ENCODE data around the gene TK1.
A peak's percentile ranks its signal among the peaks of the same experiment; 100 is the strongest.
"Not testable (repeated sequence)": the region's sequence is repeated elsewhere in the genome, so short reads cannot be mapped to it uniquely, and the experiment has no call there.

Gene TK1

DNA sequence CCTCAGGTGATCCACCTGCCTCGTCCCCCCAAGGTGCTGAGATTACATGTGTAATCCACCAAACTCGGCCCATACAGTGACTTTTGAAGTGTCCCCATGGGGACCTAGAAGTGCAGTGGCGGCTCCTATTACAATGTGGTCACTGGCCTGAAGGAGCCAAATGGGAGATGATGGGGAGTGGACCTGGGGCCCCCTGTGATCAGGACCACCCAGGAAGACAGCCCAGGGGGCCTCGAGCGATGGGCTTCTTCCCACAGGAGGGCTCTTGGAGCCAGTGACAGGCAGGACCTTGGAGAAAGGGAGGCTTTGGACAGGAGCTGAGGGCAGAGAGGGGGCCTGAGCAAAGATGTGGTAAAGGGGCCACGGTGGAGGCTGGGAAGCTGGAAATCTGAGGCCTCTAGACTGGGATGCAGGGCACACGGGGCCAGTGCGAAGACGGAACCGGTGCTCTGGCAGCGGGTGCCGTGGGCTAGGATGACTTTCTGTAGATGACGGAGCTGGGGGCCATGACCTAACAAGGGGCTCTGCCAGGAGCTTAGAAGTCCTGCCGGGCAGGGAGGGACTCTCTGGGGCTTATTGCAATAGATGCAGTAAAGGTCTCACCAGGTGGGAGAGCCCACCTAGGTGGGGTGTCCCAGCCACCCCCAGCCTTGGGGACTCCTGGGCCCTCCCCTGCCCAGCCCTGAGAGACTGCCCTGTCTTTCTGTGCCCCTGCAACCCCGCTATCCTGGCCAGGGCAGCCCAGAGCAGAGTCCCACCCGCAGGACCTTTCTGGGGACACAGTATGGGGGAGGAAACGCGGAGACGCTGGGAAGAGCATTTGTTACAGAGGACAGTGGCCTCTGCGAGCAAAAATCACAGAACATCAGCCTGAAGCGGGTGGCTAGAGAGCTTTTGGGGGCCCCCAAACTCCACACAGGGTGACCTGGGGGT is 43.4 kb downstream of the TK1 start:
- no peak overlapping the region for H3K4me3 ChIP-seq (ENCODE audit: low read depth, low read length)
- no peak for DNase-seq (ENCODE audit: low read depth)
- TF ChIP-seq, protein P1, sequence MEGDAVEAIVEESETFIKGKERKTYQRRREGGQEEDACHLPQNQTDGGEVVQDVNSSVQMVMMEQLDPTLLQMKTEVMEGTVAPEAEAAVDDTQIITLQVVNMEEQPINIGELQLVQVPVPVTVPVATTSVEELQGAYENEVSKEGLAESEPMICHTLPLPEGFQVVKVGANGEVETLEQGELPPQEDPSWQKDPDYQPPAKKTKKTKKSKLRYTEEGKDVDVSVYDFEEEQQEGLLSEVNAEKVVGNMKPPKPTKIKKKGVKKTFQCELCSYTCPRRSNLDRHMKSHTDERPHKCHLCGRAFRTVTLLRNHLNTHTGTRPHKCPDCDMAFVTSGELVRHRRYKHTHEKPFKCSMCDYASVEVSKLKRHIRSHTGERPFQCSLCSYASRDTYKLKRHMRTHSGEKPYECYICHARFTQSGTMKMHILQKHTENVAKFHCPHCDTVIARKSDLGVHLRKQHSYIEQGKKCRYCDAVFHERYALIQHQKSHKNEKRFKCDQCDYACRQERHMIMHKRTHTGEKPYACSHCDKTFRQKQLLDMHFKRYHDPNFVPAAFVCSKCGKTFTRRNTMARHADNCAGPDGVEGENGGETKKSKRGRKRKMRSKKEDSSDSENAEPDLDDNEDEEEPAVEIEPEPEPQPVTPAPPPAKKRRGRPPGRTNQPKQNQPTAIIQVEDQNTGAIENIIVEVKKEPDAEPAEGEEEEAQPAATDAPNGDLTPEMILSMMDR (conservative IDR thresholded peaks at IDR 0.05; ENCODE audit: low read depth, low read length): no peak

DNA sequence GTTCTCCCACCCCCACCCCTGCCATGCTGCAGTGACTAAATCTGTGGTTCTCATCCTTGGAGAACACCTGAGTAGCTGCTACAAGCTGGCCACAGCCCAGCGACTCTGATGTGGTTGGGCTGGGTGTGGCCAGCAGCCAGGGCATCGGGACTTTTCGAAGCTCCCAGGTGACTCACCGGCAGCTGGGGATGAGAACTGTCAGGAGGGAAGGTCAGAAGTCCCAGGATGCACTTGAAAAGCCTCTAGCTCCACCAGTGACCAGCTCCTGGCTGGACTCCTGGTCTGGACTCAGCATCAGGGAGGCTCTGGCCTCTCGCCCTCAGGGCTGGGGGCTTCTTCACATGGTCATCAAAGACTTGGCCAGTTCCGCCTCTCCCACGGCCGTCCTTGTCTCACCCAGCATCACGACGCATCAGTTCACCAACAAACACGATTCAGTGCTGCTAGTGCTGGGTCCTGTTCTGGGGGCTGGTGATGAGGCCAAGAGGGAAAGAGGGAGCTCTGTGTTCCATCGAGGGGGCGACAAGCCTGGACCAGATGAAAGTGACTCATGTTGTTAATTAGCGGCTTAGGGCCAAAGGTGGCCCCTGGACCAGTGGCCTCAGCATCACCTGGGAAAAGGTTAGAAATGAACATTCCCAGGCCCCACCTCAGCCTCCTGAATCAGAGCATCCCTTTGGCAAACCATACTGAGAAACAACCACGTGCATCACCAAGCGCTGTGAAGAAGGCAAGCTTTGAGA is 44.6 kb downstream of the TK1 start:
- H3K4me3 ChIP-seq (ENCODE audit: low read depth, low read length): no peak overlapping the region
- no peak for DNase-seq (ENCODE audit: low read depth)
- TF ChIP-seq, protein P1 (conservative IDR thresholded peaks at IDR 0.05; ENCODE audit: low read depth, low read length): no peak

DNA sequence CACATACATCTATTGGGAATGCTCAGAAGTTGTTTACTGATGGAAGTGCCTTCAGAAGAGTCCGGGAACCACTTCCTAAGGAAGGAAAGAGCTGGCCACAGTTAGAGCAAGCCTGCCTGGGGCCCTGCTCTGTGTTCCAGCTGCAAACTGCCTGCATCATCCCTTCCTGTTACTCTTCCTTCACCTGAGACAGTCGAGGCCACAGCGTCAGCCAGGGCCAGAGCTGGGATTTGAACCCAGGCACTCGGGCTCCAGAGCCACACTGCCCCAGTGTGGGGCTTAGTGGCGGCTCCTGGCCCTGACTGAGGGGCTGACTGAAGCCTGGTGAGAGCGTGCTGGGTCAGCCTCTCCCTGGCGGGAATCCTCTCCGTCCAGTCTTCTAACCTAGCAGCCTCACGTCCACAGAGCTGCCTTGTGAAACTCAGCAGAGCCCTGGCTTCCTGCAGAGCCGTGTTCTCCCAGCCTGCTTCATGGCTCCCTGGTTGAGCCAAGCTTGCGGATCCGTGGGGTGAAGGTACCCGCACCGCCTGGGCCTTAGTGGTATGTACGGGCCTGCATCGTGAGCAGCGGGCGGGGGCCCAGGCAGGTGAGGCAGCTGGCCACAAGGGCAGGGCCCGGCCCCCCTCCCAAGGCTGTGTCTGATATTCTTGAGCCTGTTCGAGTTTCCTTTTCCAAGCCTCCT is 45.3 kb downstream of the TK1 start:
- H3K4me3 ChIP-seq (ENCODE audit: low read depth, low read length): no peak overlapping the region
- TF ChIP-seq, protein P1 (conservative IDR thresholded peaks at IDR 0.05; ENCODE audit: low read depth, low read length): no peak
- DNase-seq (ENCODE audit: low read depth): no peak

DNA sequence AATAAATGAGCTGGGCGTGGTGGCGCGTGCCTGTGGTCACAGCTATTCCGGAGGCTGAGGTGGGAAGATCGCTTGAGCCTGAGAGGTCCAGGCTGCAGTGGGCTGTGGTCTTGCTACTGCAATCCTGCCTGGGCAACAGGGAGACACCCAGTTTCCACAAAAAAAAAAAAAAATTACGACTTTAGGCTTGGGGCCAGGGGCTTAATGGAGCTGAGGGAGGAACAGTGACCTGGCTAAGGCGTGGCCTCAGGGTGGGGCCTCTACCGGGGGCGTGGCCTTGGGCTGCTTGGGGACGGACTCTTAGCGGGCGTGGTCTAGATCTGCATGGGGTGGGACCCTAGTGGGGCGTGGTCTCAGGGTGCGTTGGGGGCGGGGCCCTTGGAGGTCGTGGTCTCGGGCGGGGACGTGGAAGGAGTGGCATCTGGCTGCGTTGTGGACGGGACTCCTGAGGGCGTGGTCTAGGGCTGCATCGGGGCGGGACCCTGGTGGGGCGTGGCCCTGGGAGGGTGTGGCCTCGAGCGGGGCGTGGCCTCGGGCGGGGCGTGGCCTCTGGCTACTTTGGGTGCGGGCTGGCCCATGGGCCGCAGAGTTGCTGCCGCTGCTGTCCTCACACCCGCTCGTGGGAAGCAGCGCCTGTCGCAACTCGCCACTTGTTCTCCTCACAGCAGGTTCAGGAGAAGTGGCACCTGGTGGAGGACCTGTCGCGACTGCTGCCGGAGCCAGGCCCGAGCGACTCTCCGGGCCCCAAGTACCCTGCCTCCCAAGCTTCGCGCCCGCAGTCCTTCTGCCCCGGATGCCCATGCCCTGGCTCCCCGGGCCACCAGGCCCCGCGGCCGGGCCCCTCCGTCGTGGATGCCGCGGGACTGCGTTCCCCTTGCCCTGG is 46.4 kb downstream of the TK1 start:
- DNase-seq (ENCODE audit: low read depth): peak; percentile 75
- H3K4me3 ChIP-seq (ENCODE audit: low read depth, low read length): no peak overlapping the region
- TF ChIP-seq, protein P1 (conservative IDR thresholded peaks at IDR 0.05; ENCODE audit: low read depth, low read length): no peak

DNA sequence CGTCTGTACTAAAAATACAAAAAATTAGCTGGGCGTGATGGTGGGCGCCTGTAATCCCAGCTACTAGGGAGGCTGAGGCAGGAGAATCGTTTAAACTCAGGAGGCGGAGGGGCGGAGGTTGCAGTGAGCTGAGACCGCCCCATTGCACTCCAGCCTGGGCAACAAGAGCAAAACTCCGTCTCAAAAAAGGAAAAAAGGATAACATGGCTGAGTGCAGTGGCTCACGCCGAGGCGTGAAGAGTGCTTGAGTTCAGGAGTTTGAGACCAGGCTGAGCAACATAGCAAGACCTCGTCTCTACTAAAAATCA is 47.0 kb downstream of the TK1 start:
- not testable (repeated sequence) for DNase-seq (ENCODE audit: low read depth); H3K4me3 ChIP-seq (ENCODE audit: low read depth, low read length)

DNA sequence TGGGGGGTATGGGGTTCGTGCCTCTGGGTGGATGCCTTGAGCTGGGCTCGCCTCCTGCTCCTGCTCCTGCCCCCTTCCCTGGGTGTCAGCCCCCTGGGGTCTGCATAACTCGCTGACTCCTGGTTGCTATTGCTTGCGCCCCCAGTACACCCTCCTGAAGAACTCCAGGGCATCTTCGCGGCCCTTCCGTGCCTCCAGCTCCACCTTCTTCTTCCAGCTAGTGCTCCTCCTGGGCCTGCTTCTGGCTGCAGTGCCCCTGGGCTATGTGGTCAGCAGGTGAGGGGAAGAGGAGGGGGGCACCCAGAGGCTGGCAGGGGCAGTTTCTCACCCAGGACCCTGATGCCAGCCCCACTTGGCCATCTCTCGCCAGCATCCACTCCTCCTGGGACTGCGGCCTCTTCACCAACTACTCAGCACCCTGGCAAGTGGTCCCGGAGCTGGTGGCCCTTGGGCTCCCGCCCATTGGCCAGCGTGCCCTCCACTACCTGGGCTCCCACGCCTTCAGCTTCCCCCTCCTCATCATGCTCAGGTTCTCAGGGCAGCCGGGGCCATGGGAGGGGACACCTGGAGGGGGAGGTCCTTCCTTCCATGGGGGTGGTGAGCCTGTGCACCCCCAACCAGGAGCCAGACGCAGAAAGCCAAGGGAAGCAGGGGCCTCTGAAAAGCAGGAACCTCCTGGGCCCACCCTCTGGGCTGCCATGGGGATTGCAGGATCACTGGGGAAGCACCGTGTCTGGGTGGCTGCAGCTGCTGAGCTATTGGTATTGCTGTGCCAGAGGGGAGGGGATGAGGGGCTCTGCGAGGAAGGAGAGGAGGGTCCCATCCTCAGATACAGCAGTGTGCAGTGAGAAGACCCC is 48.4 kb downstream of the TK1 start:
- no peak for DNase-seq (ENCODE audit: low read depth)
- H3K4me3 ChIP-seq (ENCODE audit: low read depth, low read length): no peak overlapping the region
- TF ChIP-seq, protein P1 (conservative IDR thresholded peaks at IDR 0.05; ENCODE audit: low read depth, low read length): no peak

All from choroid plexus epithelial cell (primary cell).